NCI-H460 (cell line): ENCODE measurements around the gene MAST1. TPM values are rescaled to one million over a fixed set of nuclear protein-coding genes. Genes with fewer than 3 reads are reported as not detected.

Experiments
- DNase-seq: peaks from one replicate; pipeline ENCODE4 v3.0.0-alpha.2; 2016; ENCODE audit warnings: low read depth; ENCODE audit errors: extremely low read depth
- total RNA-seq: library from RNA; depleted of rRNA; stranded (reverse); fragments of >200 nt; shearing (Covaris generic); gene quantifications from 2 replicates; pipeline ENCODE4 v1.2.3, GENCODE V29; 2014

The MAST1 gene
- total RNA-seq, 1 experiment from 2014 or later = 1.7 TPM

DNA sequence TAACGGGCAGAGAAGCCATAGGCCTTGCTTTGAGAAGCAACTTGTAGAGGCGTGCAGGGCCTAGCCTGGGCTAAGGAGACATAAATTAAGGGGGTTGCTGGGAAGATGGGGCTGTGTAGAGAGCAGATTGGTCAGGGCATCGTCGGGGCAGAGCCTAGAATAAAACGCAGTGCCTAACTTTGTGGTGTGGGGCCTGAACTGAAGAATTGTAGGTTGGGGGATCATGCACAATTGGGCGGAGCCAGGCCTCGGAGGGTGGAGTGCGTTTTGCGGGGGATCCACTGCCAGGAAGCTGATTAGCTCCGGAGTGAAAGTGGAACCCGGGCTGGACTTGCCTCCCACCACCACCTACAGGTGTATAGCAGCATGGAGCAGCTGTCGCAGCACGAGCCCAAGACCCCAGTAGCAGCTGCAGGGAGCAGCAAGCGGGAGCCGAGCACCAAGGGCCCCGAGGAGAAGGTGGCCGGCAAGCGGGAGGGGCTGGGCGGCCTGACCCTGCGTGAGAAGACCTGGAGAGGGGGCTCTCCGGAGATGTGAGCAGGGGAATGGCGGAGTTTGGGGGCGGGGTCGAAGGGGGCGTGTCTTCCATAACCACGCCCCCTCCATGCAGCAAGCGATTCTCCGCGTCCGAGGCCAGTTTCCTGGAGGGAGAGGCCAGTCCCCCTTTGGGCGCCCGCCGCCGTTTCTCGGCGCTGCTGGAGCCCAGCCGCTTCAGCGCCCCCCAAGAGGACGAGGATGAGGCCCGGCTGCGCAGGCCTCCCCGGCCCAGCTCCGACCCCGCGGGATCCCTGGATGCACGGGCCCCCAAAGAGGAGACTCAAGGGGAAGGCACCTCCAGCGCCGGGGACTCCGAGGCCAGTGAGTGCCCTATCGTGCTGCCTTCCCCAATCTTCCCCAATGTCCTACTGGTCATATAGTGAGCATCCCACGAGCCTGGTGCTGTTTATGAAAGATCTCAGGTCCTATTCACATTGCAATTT lies 29.1 kb downstream of the MAST1 start:
- DNase-seq = no peak

DNA sequence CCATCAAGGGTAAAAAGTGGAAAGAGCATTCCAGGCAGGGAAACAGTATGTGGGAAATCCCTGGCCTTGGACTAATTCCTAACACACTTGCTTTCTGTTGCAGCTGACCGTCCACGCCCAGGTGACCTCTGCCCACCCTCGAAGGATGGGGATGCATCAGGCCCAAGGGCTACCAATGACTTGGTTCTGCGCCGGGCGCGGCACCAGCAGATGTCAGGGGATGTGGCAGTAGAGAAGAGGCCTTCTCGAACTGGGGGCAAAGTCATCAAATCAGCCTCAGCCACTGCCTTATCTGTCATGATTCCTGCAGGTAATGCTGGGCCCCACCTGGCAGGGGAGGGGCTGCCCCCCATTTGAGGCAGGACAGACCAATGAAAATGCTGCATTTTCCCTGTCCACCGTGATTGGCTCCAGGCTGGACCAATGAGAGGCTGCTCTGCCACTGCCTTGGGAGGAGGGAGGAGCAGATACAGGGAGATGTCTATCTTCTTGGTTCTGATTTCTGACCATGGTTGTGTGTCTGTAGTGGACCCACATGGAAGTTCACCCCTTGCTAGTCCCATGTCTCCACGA lies 30.3 kb downstream of the MAST1 start:
- no peak for DNase-seq

DNA sequence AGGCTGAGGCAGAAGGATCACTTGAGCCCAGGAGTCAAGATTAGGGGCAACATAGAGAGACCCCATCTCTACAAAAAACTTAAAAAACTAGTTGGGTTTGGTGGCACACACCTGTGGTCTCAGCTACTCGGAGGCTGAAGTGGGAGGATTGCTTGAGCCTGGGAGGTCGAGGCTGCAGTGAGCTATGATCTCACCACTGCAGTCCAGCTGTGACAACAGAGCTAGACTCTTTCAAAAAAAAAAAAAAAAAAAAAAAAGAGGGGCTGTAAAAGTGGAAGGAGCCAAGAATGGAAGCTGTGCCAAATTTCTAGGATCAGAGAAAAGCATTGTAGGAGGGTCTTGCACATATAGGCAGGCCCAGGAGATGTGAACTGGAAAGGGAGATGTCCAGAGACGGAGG lies 33.4 kb downstream of the MAST1 start:
- DNase-seq = no peak

DNA sequence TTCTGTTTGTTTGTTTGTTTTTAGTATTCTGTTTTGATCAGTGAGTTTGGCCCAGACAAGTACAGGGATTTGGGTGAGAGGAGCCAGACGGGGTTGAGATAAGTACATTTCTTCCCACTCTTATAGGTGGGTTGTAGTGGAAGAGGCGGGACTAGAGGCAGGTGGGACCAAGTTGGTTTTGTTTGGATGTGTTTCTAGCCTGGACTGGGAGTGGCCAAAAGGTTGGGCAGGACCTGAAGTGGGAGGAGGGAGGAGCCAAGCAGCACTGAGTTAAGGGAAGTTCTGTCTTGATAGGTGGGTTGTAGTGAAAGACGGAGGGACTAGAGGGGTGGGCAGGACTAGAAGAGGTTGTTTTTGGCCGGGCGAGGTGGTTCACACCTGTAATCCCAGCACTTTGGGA lies 33.9 kb downstream of the MAST1 start:
- DNase-seq = no peak

DNA sequence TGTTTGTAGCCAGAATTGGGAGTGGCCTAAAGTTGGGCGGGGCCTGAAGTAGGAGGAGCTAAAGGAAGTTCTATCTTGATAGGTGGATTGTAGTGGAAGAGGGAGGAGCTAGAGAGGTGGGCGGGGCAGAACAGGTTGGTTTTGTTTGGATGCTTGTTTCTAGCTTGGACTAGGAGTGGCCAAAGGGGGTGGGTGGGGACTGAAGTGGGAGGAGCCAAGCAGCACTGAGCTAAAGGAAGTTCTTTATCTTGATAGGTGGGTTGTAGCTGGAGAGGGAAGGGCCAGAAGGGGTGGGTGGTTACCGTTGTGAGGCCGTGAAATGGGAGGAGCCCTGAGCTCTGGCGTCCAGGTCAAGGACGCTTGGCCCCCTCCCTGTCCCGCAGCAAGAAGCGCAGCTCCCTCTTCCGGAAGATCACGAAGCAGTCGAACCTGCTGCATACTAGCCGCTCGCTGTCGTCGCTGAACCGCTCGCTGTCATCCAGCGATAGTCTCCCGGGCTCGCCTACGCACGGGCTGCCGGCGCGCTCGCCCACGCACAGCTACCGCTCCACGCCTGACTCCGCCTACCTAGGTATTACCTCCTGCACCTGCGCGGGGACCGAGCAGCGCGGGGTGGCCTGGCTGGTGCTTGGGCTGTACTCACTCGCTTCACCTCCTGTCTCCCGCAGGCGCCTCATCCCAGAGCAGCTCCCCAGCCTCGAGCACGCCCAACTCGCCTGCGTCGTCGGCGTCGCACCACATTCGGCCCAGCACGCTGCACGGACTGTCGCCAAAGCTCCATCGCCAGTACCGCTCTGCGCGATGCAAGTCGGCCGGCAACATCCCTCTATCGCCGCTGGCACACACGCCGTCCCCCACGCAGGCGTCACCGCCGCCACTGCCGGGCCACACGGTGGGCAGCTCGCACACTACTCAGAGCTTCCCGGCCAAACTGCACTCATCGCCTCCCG lies 34.9 kb downstream of the MAST1 start:
- no peak for DNase-seq

DNA sequence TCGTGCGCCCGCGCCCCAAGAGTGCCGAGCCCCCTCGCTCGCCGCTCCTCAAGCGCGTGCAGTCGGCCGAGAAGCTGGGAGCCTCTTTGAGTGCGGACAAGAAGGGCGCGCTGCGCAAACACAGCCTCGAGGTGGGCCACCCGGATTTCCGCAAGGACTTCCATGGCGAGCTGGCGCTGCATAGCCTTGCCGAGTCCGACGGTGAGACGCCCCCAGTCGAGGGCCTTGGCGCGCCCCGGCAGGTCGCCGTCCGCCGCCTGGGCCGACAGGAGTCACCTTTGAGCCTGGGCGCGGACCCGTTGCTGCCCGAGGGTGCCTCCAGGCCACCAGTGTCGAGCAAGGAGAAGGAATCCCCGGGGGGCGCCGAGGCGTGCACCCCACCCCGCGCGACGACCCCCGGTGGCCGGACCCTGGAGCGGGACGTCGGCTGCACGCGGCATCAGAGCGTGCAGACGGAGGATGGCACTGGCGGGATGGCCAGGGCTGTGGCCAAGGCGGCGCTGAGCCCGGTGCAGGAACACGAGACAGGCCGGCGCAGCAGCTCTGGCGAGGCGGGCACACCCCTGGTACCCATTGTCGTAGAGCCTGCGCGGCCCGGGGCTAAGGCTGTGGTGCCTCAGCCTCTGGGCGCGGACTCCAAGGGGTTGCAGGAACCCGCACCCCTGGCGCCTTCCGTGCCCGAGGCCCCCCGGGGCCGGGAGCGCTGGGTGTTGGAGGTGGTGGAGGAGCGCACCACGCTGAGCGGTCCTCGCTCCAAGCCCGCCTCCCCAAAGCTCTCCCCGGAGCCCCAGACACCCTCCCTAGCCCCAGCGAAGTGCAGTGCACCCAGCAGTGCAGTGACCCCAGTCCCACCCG lies 35.8 kb downstream of the MAST1 start:
- DNase-seq = no peak

DNA sequence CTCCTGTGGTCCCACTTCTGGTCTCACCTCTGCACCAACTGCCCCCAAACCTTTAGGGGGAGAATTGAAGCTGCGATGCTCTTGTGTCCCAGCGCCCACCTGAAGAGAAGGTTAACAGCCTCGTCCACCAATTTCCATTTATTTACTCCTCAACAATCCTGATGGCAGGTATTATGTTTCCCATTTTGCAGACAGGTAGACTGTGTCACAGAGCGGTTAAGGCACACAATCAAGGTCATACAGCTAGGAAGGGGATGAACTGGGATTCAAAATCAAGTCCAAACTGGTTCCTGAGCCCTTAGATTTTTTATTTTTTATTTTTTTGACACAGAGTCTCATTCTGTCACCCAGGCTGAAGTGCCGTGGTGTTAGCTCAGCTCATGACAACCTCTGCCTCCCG lies 36.8 kb downstream of the MAST1 start:
- no peak for DNase-seq

DNA sequence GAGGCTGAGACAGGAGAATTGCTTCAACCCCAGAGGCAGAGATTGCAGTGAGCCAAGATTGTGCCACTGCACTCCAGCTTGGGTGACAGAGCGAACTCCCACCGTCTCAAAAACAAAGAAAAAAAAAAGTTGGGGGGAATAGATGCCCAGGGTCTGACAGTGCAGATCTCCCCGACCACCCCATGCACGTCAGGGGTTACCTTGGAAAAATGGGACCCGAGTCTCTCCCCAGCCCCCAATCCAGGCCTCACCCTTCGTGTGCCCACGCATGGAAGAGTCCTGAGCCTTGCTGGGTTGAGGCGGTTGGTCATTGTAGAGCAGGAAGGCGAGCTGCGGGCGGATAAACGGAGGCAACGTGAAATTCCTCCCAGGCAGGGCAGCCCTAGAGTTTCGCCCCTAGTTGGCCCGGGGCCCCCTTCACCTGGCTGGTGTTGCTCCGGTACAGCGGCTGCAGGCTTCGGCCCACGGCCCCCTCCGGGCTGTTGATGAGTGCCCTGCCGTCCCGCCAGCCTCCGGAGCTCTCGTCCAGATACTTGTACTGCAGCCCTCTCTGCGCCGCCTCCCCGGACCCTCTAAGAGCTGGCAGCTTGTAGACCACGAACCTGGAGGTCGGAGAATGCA lies 42.3 kb downstream of the MAST1 start:
- no peak for DNase-seq

DNA sequence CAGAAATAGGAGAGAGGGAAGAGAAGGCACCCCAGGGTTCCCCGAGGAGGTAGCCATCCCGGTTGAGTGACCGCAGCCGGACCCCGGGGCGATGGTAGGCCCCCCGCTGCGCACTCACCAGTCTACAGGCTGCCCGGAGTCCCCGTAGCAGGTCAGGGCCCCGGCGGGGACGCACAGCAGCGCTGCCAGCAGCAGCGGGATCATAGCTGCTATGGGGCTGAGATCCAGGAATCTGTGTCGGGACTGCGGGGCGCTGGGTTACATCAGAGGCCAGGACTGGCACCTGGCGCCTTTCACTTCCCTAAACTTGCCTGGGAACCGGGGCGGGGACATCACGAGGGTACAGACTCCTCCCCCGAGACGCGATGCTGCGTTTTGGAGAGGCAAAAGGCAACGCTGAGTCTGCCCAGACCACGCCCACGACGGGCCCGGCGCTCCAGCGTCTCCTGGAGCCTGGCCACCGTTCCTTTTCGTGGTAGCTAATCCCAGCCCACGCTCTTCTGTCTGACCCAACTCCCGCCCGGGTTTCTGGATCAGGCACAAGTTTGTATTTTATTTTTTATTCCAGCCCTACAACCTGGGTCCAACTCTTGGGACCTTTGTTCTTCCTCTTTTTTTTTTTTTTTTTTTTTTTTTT lies 43.0 kb downstream of the MAST1 start, which contains the start of gene DNASE2:
Gene DNASE2, minus strand, starts transcription at position 278 of the 637 bp plus-strand sequence. Its CDS starts 74 bp downstream, at position 204.
- peak; percentile 77 for DNase-seq

DNA sequence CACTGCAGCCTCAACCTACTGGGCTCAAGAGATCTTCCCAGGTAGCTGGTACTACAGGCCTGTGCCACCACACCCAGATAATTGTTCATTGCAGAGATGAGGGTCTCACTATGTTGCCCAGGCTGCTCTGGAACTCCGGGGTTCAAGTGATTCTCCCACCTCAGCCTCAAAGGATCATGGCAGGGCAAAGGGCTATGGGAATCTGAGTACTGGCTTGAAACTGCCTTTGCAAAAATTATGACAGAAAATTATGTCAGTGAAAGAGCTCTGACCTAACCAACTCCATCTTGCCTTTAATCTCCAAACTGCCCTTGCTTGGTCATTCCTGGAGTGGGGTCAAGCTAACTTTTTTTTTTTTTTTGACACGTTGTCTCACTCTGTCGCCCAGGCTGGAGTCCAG lies 44.3 kb downstream of the MAST1 start:
- DNase-seq = no peak

DNA sequence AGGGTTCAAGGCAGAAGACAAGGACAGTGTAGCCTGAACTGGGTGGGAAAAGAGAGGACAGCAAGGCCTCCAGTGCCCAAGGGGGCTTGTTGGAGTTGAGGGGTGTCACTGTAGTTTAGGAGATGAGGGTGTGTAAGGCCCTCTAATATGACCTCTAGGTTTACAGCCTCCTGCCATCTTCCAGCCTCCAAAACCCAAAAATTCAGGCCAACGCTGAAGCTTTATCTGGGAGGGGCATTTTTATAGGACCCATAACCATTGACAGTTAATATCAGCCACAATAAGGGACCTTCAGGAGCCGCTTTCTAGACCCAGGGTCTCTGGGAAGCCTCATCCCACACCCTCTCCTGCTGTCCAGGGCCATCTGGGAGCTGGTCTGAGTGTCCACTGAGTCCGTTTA lies 45.9 kb downstream of the MAST1 start:
- no peak for DNase-seq

DNA sequence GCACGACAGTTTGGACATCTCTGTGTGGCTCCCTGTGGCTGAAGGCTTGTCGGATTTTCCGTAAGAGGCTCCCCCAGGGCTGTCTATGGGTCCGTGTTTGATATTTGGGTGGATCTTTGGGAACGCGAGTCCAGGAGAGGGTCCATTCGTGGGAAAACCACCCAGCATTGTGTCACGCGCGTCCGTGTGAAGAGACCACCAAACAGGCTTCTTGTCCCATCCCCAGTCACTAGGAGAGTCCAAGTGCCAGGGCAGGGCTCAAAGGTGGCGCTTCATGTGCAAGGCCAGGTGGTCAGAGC lies 46.3 kb downstream of the MAST1 start:
- no peak for DNase-seq

DNA sequence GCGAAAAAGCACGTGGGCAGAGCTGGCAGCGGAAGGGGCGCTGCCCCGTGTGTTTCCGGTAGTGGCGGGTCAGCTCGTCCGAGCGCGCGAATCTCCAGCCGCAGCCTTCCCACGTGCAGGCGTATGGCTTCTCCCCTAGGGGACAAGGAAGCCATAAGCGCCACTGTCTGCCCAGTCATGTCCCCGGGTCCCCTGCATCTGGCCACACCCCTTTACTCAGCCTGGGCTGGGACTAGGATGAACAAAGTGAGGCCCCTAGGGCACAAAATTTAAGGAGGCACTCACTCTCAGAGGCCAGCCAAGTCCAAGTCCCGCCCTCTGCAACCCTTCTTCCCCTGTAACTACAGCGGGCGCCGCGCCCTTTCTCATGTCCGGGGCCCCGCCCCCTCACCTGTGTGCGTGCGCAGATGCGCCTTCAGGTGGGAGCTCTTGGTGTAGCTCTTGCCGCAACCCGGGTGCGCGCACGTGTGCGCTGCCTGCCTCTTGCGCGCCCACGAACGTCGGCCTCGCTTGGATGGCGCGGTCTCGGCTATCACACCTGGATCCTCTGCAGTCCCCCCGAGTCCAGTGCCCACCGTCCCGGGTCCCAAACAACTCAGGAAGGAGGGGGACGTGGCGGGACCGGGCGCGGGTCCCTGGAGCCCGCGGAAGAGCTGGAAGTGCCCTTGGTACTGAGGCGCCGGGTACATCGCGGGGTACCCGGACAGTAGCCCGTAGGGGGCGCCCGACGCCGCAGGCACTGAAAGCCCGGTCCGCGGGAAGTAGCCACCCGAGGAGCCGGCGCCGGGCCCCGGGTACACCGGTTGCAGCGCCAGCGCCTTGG lies 46.8 kb downstream of the MAST1 start:
- peak; percentile 39 for DNase-seq

DNA sequence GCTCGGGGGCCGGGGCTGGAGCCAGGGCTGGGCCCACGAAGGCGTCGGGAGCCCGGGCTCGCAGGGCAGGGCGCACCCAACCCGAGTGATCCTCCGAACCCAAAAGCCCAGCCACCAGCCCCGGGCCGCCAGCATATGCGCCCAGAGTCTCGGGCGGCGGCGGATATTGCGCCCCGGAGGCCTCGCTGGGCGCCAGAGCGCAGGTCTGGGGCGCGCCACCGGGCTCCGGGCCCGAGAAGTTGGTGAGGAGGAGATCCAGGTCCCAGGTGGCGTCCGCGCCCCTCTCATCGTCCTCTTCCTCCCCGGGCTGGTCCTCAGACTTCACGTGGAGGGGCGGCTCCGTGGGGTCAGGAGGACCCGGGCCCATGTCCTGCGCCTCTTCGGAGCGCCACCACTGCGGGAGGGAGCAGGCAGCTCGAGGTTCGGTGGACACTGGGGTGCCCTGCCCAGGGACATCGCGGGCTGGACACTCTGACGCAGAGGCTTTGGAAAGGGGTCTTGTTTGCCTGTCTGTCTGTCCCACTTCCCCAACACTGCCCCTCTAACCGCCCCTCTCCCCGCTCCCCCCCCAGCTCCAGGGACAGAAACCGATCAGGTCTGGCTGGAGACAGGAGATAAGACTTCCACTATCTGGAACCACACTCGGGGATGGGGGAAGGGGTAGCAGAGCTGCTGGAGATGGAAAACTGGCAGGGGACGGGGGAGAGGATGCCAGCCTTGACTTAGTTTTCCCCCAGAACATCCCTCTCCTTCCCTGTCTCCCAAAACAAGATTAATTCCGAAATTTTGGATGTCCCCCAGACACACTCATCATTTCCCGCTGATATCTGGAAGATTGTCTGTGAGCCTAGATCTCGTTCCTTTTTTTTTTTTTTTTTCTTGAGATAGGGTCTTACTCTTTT lies 47.7 kb downstream of the MAST1 start:
- no peak for DNase-seq

DNA sequence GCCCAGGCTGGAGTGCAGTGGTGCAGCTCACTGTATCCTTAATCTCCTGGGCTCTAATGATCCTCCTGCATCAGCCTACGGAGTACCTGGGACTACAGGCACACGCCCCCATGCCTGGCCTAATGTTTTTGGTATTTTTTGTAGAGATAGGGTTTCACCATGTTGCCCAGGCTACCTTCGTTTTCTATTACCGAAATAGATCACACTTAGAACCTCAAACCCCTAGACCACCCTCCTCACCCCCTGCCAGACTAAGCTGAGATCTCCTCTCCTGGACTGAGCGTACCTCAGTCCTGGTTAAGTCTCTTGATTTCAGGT lies 48.3 kb downstream of the MAST1 start:
- no peak for DNase-seq

DNA sequence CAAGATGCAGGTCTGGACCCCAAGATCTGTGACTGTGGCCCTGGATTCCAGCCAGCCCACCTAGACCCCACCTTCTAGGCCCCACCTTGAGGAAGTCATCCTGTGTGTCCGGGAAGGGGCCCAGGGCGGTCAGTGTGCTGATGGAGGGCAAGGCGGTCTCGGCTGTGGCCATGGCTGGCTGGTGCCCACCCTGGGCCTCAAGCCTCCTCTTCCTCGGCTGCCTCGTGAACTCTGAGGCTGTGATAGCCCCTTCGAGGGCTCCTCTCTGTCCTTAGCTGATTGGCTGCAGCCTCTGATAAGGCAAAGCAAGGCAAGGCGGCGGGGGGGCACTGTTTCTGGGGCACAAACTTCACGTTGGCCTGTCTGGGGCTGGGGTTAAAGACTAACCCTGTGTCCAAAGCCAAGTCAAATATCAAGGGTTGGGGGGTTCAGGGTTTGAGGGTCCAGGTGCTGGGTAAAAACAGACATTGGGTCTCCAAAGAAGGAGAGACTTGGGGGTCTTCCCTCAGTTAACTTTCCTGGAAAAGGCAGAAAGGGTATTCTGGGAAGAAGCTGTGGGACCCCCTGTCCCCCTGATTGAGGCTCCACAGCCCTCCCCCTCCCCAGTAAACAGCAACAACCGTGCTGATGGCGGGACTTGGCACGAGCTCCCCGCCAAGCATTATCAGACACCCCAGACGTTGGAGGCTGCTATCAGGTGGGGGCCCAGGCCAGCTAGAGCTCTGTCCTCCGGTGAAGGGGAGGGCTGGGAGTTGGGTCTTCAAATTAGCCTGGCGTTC lies 48.8 kb downstream of the MAST1 start, which contains the start of gene KLF1:
Gene KLF1, minus strand, starts transcription at position 233 of the 779 bp plus-strand sequence. Its CDS starts 61 bp downstream, at position 172.
- DNase-seq = no peak
